Stimulated activated CD4-positive, alpha-beta T cell treated with anti-CD3 and anti-CD28 coated beads, TNF-alpha, amount 100 ng/mL, for 1 hour (primary cell): Measurements from ENCODE around the gene FUT9.
"Not testable (repeated sequence)": the region's sequence is repeated elsewhere in the genome, so short reads cannot be mapped to it uniquely, and the experiment has no call there.

ENCODE experiments used
- DNase-seq, 3 donors: peaks; one replicate each; pipeline ENCODE4 v3.0.0-alpha.2; 2020; ENCODE audit warnings: low read depth in 3 of 3, low spot score in 1 of 3

Gene FUT9

GRCh38 chr6:96184798-96185197 is 169.0 kb downstream of the FUT9 start:
- no peak for DNase-seq

DNA sequence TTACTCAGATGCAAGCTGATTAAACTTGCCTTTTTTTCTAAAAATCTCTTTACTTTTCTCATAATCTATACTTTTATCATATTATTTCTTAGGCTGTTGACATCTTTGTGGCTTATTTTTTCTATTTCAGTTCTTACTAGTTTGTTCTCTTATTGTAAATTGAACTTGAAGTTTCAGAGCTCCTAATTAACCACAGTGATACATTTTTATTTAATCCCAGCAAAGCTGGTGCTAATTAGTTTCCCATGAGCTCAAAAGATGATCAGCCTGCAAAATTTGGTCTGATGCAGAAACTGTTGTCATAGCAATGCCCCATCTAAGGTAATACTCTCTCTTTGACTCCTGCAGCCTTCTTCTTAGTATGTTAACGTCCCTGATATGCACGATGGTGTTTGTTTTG is 170.3 kb downstream of the FUT9 start:
- DNase-seq, result no peak

DNA sequence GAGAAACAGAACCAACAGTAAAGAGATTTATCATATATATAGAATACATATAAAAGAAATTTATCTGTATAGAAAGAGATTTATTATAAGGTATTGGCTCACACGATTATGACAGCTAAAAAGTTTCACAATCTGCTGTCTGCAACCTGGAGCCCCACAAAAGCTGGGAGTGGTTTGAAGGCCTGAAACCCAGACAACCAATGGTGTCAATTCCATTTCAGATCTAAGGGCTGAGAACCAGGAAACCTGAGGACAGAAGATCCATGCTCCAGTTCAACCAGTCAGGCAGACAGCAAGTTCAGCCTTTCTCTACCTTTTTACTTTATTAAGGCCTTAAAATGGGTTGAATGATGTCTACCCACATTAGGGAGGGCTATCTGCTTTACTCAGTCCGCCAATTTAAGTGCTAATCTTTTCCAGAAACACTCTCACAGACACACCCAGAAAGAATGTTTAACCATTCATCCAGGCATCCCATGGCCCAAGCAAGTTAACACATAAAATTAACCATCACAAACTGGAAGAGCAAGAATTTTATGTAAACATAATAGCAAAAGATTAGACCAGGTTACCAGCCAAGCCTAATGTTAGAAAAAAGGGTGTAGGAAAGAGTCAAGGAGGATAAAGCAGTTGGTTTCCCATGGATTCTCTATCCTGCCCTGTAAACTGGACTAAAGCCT is 170.9 kb downstream of the FUT9 start:
- DNase-seq, result no peak

DNA sequence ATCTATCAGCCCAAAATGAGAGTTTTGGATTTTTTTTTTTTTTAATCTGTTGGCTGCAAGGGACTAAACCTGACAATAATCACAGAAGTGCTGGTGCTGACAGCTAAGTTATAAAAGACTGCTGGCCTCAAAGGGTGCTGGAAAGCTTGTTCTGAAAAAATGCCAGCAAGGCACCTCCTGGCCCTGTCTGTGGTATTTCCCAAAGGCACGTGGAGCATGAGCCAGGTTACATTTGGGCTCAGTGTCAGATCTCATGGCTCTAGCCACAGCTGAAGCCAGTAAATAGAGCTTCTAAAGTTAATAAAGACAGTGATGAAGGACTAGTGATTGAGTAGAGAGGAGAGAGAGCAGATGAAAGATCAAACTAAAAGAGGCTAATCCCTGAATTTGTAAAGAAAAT is 178.9 kb downstream of the FUT9 start:
- DNase-seq, result no peak

GRCh38 chr6:96195272-96195671 is 179.5 kb downstream of the FUT9 start:
- no peak for DNase-seq

DNA sequence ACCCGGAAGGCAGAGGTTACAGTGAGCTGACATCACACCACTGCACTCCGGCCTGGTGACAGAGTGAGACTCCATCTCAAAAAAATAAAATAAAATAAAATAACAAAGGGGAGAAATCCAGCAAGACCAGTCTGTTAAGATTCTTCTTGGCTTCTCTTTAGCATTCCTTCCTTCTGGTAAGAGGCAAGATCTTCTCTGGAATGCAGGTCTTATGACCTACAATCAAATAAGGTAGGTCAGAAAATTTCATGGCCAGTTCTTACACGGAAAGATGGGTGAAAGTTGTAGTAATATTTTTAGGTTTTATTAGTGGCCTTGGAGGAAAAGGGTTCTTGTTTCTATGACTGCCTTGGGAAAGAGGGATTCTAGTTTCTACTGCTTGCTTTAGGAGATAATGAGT is 180.9 kb downstream of the FUT9 start:
- DNase-seq, result no peak

GRCh38 chr6:96197241-96197640 is 181.5 kb downstream of the FUT9 start:
- DNase-seq, result no peak

- no peak for DNase-seq
Measured at GRCh38 chr6:96202571-96202970, 186.8 kb downstream of the FUT9 start.

- DNase-seq, result no peak
Measured at GRCh38 chr6:96211341-96211740, 195.6 kb downstream of the FUT9 start.

DNA sequence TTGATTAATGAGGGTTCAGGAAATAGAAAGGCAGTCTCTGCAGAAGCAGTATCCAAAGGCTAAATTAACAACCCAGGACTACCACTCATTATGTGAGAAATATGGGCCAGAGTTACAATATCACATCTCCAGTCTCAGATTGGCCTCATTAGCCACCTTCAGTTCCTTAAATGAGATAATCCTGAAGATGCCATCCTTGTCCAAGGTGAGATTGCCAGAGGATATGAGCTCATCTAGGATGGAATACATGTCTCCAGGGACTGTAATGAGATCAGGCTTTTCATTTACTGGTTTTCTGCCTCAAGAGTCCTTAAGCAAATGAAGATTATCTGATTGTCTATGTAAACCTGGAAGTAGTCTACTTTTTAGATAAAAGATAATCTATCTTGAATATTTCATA is 196.3 kb downstream of the FUT9 start:
- DNase-seq, result no peak

DNA sequence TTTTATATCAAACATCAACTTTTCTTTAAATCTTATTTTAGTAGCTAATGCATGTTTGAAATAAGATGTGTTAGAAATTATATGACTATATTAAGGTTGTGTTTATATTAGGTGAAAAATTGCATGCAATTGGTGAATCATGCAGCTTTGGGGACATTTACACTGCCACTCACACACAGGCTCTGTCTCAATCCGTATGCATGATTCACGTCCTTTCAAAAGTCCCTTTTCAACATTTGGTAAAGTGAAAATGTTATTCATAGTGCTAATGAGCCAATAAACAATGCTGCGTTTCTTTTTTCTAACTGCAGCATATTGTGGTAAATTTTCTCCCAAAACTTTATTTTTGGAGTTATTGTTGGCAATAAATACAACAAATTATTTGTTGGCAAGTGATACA is 198.0 kb downstream of the FUT9 start:
- DNase-seq, result no peak

DNA sequence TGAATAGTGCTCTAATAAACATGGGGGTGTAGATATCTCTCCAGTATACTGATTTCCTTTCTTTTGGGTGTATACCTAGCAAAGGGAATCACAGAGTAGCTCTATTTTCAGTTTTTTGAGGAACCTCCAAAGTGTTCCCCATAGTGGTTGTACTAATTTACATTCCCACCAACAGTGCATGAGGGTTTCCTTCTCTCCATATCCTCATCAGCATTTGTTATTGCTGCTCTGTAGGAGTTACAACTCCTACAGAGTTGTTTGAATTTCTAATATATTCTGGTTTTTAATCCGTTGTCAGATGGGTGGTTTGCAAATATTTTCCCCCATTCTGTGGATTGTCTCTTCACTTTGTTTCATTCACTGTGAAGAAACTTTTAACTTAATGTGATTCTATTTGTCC is 207.9 kb downstream of the FUT9 start:
- no peak for DNase-seq

DNA sequence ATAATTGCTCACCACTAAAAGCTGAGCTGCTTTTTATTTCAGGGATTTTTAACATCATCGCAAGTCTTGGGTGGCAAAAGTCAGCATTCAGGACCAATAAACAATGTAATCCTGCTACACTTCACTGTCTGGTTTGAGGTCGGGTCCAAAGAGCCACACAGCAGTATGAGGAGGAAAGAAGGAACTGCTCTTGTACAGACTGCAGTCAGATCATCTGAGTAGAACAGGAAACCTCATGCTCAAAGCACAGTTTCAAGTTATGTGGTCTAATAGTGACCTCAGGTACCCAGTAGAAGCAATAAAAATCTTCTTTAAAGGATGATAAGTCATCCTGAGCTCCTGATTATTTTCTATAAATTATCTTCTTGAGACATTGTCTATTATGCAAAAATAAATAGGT is 211.4 kb downstream of the FUT9 start:
- DNase-seq, result no peak

DNA sequence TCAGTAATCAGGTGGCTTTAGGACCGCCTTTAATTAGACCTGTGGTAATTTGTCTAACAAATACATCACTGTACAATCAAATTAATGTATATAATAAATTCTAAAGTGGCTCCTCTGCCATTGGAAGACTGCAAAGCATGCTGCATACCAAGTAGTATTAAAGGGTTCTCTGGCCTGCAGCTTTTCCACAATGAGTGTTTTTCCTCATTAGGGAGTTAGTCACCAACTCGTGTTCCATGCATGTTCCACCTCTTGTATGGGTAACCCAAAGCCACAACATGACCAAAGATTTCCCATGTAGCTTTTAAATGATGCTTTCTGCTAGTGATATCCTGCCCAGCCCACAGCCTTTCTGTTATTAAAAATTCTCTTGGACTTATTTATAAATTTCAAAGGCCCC is 218.7 kb downstream of the FUT9 start:
- no peak for DNase-seq

GRCh38 chr6:96235927-96236326 is 220.2 kb downstream of the FUT9 start:
- DNase-seq, result no peak

DNA sequence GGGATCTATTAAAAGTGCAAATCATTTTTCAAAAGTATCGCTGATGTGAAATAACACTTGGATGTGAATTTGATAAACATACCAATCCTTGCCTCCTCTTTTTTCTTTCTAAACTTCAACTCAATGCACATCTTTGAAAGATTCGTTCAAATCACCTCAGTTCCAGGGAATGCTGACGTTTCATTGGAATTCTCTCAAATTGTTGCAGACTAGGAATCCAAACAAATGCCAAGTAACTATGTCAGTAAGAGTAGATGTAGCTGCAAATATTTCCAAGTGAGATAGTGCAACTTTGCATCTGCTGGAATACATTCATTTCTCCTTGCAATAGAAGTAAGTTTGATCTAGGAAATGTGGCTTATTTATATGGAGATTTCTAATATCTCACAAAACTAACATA is 220.7 kb downstream of the FUT9 start:
- DNase-seq, result no peak

DNA sequence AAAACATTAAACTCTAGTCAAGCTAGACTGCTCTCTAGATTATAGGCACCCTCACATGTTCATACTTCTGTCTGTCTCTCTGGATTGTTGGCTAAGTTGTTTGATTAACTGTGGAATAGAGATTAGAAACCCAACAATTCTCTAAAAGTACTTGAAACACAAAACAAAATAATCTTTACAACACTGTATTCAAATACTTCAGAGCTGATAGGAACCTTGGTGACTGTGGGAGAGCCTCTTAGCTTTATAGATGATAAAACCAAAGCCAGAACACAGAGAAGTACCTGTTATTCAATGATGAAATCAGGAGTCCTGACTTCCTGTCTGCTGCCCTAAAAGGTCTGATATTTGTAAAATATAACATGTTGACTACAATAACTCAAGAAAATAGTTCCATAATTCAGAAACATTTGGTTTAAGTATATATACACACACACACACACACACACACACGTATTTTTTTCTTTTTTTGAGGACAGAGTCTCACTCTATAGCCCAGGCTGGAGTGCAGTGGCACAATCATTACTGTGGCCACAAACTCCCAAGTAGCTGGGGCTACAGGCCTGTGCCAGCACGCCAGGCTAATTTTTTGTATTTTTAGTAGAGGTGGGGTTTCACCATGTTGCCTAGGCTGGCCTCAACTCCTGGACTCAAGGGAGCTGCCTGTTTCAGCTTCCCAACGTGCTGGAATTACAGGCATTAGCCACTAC is 222.0 kb downstream of the FUT9 start:
- DNase-seq, result no peak

GRCh38 chr6:96246563-96246962 is 230.8 kb downstream of the FUT9 start:
- no peak for DNase-seq

- DNase-seq, result no peak
Measured at GRCh38 chr6:96249755-96250154, 234.0 kb downstream of the FUT9 start.

GRCh38 chr6:96257751-96258150 is 242.0 kb downstream of the FUT9 start:
- DNase-seq, result no peak

DNA sequence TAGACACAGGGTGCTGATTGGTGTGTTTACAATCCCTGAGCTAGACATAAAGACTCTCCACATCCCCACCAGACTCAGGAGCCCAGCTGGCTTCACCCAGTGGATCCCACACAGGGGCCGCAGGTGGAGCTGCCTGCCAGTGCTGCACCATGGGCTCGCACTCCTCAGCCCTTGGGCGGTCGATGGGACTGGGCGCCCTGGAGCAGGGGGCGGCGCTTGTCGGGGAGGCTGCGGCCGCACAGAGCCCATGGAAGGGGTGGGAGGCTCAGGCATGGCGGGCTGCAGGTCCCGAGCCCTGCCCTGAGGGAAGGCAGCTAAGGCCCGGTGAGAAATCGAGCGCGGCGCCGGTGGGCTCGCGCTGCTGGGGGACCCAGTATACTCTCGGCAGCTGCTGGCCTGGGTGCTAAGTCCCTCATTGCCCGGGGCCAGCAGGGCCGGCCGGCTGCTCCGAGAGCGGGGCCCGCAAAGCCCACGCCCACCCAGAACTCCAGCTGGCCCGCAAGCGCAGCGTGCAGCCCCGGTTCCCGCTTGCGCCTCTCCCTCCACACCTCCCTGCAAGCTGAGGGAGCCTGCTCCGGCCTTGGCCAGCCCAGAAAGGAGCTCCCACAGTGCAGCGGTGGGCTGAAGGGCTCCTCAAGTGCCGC is 245.1 kb downstream of the FUT9 start:
- not testable (repeated sequence) for DNase-seq
